Spleen (tissue), 7 donors: ENCODE measurements around the gene TMEM63C.

Experiments
- POLR2A ChIP-seq, 3 donors: fragments of 450-650 bp; IDR thresholded peaks; one replicate each; pipeline ENCODE4 v1.5.1; 2017; ENCODE audit warnings: antibody characterized with exemption in 3 of 3, mild to moderate bottlenecking in 1 of 3
- POLR2AphosphoS5 ChIP-seq, 3 donors: sonication (generic); formaldehyde crosslinking; IDR thresholded peaks; one replicate each; pipeline ENCODE4 v1.5.1; 2017; ENCODE audit warnings: antibody characterized with exemption in 3 of 3
- TF ChIP-seq, protein P1 (sequence below), 11 experiments: fragments of 200-600 bp in 7 of 11; fragments of 450-650 bp in 4 of 11; sonication (generic) in 4 of 11; IDR thresholded peaks in 8 of 11; conservative IDR thresholded peaks in 3 of 11; 1 replicate in 7 of 11; 2 replicates in 4 of 11; pipeline versions ENCODE4 v1.4.0 to v1.8.0; 2016 to 2021; ENCODE audit warnings: antibody characterized with exemption in 11 of 11, inconsistent platforms in 4 of 11, mild to moderate bottlenecking in 1 of 11
- donor health status: DM: no; HTN: no; CAD: no; lungs with moderate emphysema.
- donor health status: DM: no; HTN: no; CAD: no.
- donor health status: DM: no; HTN: no; CAD: no.

DNA sequence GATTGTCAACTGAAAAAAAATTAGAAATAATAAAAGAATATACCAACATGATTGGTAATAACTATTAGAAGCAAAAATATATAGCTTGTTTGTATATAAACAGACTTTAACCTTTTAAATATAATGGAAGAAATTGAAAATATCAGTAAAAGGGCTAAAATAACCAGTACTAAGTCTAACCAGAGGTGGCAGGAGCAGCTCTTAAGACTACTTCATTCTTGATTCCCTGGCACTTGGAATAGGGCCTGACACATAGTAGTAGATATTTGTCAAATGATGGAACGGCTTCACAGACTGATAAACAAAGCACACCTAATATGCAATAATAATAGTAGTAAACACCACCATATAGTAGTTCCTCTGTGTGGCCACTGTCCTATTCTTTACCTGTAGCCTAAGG is 9.4 kb downstream of the TMEM63C start:
- TF ChIP-seq POLR2AphosphoS5 (IDR thresholded peaks at IDR 0.05) (no peak), POLR2A (IDR thresholded peaks at IDR 0.05) (no peak)
- TF ChIP-seq, protein P1, sequence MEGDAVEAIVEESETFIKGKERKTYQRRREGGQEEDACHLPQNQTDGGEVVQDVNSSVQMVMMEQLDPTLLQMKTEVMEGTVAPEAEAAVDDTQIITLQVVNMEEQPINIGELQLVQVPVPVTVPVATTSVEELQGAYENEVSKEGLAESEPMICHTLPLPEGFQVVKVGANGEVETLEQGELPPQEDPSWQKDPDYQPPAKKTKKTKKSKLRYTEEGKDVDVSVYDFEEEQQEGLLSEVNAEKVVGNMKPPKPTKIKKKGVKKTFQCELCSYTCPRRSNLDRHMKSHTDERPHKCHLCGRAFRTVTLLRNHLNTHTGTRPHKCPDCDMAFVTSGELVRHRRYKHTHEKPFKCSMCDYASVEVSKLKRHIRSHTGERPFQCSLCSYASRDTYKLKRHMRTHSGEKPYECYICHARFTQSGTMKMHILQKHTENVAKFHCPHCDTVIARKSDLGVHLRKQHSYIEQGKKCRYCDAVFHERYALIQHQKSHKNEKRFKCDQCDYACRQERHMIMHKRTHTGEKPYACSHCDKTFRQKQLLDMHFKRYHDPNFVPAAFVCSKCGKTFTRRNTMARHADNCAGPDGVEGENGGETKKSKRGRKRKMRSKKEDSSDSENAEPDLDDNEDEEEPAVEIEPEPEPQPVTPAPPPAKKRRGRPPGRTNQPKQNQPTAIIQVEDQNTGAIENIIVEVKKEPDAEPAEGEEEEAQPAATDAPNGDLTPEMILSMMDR (IDR thresholded peaks at IDR 0.05 in 8 of 11, conservative IDR thresholded peaks at IDR 0.05 in 3 of 11), result no peak
